HepG2 (cell line): Measurements from ENCODE around the gene RARA. TPM values are rescaled to one million over a fixed set of nuclear protein-coding genes. Genes with fewer than 3 reads are reported as not detected.

Experiments used
- CBX5 ChIP-seq: sonication (generic); formaldehyde crosslinking; IDR thresholded peaks from 2 replicates; pipeline ENCODE4 v1.4.0; 2020; ENCODE audit warnings: missing genetic modification reagents, borderline replicate concordance
- EED ChIP-seq: sonication (generic); formaldehyde crosslinking; IDR thresholded peaks from 2 replicates; pipeline ENCODE4 v1.5.0; 2020; ENCODE audit warnings: mild to moderate bottlenecking, missing genetic modification reagents
- IRX3 ChIP-seq: sonication (generic); formaldehyde crosslinking; IDR thresholded peaks from 2 replicates; pipeline ENCODE4 v1.8.1; 2023; ENCODE audit warnings: mild to moderate bottlenecking, low read depth, missing genetic modification reagents, borderline replicate concordance
- JUND ChIP-seq: sonication (generic); formaldehyde crosslinking; IDR thresholded peaks from 2 replicates; pipeline ENCODE4 v1.8.0; 2022; ENCODE audit warnings: mild to moderate bottlenecking, missing genetic modification reagents
- KDM5A ChIP-seq: fragments of 200-600 bp; sonication (generic); IDR thresholded peaks from 2 replicates; pipeline ENCODE4 v1.7.0; 2018; ENCODE audit warnings: antibody characterized with exemption, mild to moderate bottlenecking, low read length, borderline replicate concordance
- MAFK ChIP-seq, 2 experiments: IDR thresholded peaks in 1 of 2; conservative IDR thresholded peaks in 1 of 2; 2 replicates each; pipeline ENCODE4 v1.6.1; 2011; ENCODE audit warnings: improper control_type of control experiment in 2 of 2, low read length in 2 of 2
- MTF1 ChIP-seq: sonication (generic); formaldehyde crosslinking; IDR thresholded peaks from 2 replicates; pipeline ENCODE4 v1.5.0; 2020; ENCODE audit warnings: missing genetic modification reagents
- NPAS2 ChIP-seq: sonication (generic); formaldehyde crosslinking; IDR thresholded peaks from 2 replicates; pipeline ENCODE4 v1.8.0; 2022; ENCODE audit warnings: mild to moderate bottlenecking, missing genetic modification reagents, borderline replicate concordance
- NR2C2 ChIP-seq: sonication (generic); formaldehyde crosslinking; IDR thresholded peaks from 2 replicates; pipeline ENCODE4 v1.4.0; 2020; ENCODE audit warnings: missing genetic modification reagents, mild to moderate bottlenecking, moderate library complexity, borderline replicate concordance
- STAT5B ChIP-seq: sonication (generic); formaldehyde crosslinking; IDR thresholded peaks from 2 replicates; pipeline ENCODE4 v1.4.0; 2020; ENCODE audit warnings: missing genetic modification reagents
- ZBTB20 ChIP-seq: sonication (generic); formaldehyde crosslinking; IDR thresholded peaks from 2 replicates; pipeline ENCODE4 v1.8.1; 2023; ENCODE audit warnings: missing genetic modification reagents, low read depth, mild to moderate bottlenecking, borderline replicate concordance
- ZBTB7A ChIP-seq: sonication (generic); formaldehyde crosslinking; IDR thresholded peaks from 2 replicates; pipeline ENCODE4 v1.8.0; 2022; ENCODE audit warnings: mild to moderate bottlenecking, missing genetic modification reagents
- ZFP36L1 ChIP-seq: sonication (generic); formaldehyde crosslinking; IDR thresholded peaks from 2 replicates; pipeline ENCODE4 v1.8.0; 2022; ENCODE audit warnings: mild to moderate bottlenecking, missing genetic modification reagents, moderate library complexity
- ZFP82 ChIP-seq: sonication (generic); formaldehyde crosslinking; IDR thresholded peaks from 2 replicates; pipeline ENCODE4 v1.5.1; 2020; ENCODE audit warnings: mild to moderate bottlenecking, missing genetic modification reagents, borderline replicate concordance
- ZNF121 ChIP-seq: sonication (generic); formaldehyde crosslinking; IDR thresholded peaks from 2 replicates; pipeline ENCODE4 v1.5.0; 2020; ENCODE audit warnings: mild to moderate bottlenecking, missing genetic modification reagents
- ZNF207 ChIP-seq: fragments of 450-650 bp; IDR thresholded peaks from 2 replicates; pipeline ENCODE4 v1.6.1; 2016; ENCODE audit warnings: antibody characterized with exemption, borderline replicate concordance
- ZNF282 ChIP-seq: fragments of 450-650 bp; IDR thresholded peaks from 2 replicates; pipeline ENCODE4 v1.6.1; 2018; ENCODE audit not compliant: partially characterized antibody
- ZNF335 ChIP-seq: sonication (generic); formaldehyde crosslinking; IDR thresholded peaks from 2 replicates; pipeline ENCODE4 v1.4.0; 2020; ENCODE audit warnings: missing genetic modification reagents
- ZNF414 ChIP-seq: sonication (generic); formaldehyde crosslinking; IDR thresholded peaks from 2 replicates; pipeline ENCODE4 v1.5.0; 2020; ENCODE audit warnings: missing genetic modification reagents
- ZNF44 ChIP-seq: sonication (generic); formaldehyde crosslinking; IDR thresholded peaks from 2 replicates; pipeline ENCODE4 v1.5.1; 2020; ENCODE audit warnings: mild to moderate bottlenecking, missing genetic modification reagents
- ZNF644 ChIP-seq: IDR thresholded peaks from 2 replicates; pipeline ENCODE4 v1.6.1; 2016; ENCODE audit warnings: low read depth
- ZNF782 ChIP-seq: sonication (generic); formaldehyde crosslinking; IDR thresholded peaks from 2 replicates; pipeline ENCODE4 v1.4.0; 2020; ENCODE audit warnings: missing genetic modification reagents, mild to moderate bottlenecking, borderline replicate concordance
- ZNF790 ChIP-seq: sonication (generic); formaldehyde crosslinking; IDR thresholded peaks from 2 replicates; pipeline ENCODE4 v1.8.0; 2022; ENCODE audit warnings: missing genetic modification reagents, mild to moderate bottlenecking, borderline replicate concordance
- polyA plus RNA-seq, 8 experiments: library from polyadenylated mRNA; depleted of rRNA in 3 of 8; stranded (reverse) in 7 of 8; unstranded in 1 of 8; fragments of >200 nt; fragmentation: Illumina TruSeq in 4 of 8; extraction: Trizol in 4 of 8; gene quantifications; 2 replicates each; pipeline versions ENCODE4 v1.2.1 to v1.2.3, GENCODE V29; 2011 to 2016; ENCODE audit warnings: low read depth in 4 of 8, missing spikeins in 1 of 8, mixed read lengths in 1 of 8; ENCODE audit not compliant: insufficient read depth in 1 of 8
- total RNA-seq, 5 experiments: library from RNA; depleted of rRNA; stranded (reverse); fragments of >200 nt; fragmentation: Illumina TruSeq; extraction: Trizol; gene quantifications; 2 replicates each; pipeline ENCODE4 v1.2.3, GENCODE V29; 2016; ENCODE audit warnings: low read depth in 1 of 5
- TF ChIP-seq, protein P1 (sequence below): sonication (generic); formaldehyde crosslinking; IDR thresholded peaks from 2 replicates; pipeline ENCODE4 v1.8.0; 2022; ENCODE audit warnings: mild to moderate bottlenecking, missing genetic modification reagents, moderate library complexity
- TF ChIP-seq, protein P2 (sequence below): sonication (generic); formaldehyde crosslinking; IDR thresholded peaks from 2 replicates; pipeline ENCODE4 v1.8.1; 2023; ENCODE audit warnings: missing genetic modification reagents, mild to moderate bottlenecking, borderline replicate concordance

The RARA gene
- total and polyA plus RNA-seq, 2 of the 13 experiments (the other 11 are each of a cell fraction or from before 2014, with no cell fraction given), result 6.4 to 8.6 TPM

- TF ChIP-seq, protein P1, sequence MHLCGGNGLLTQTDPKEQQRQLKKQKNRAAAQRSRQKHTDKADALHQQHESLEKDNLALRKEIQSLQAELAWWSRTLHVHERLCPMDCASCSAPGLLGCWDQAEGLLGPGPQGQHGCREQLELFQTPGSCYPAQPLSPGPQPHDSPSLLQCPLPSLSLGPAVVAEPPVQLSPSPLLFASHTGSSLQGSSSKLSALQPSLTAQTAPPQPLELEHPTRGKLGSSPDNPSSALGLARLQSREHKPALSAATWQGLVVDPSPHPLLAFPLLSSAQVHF, result no peak
- peak; percentile 25; the same call in 1 of the 2 replicates for TF ChIP-seq ZBTB20
- no peak for TF ChIP-seq JUND (CRISPR knock-in tag)
- TF ChIP-seq ZNF782 (CRISPR knock-in tag), result peak; percentile 89; the same call in 1 of the 2 replicates
- TF ChIP-seq, protein P2, sequence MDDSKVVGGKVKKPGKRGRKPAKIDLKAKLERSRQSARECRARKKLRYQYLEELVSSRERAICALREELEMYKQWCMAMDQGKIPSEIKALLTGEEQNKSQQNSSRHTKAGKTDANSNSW (CRISPR knock-in tag), result no peak
- no peak for TF ChIP-seq NPAS2
- no peak for TF ChIP-seq ZNF207
- 0 out of 2 replicates have a peak, but pooled peaks have one; percentile 34 for TF ChIP-seq ZNF335 (CRISPR knock-in tag)
- peak; percentile 81; the same call in 1 of the 2 replicates for TF ChIP-seq ZNF44 (CRISPR knock-in tag)
- TF ChIP-seq MAFK (conservative IDR thresholded peaks at IDR 0.05 in 1 of 2, IDR thresholded peaks at IDR 0.05 in 1 of 2; ENCODE audit: low read length in 2 of 2), result no peak
- TF ChIP-seq ZNF790 (CRISPR knock-in tag), result no peak; the same call in 1 of the 2 replicates
- TF ChIP-seq KDM5A, result peak; percentile 69
- TF ChIP-seq ZBTB7A, result no peak; the same call in 1 of the 2 replicates
- 0 out of 2 replicates have a peak, but pooled peaks have one; percentile 18 for TF ChIP-seq STAT5B (CRISPR knock-in tag)
- peak; percentile 44; the same call in 1 of the 2 replicates for TF ChIP-seq ZNF414 (CRISPR knock-in tag)
- no peak for TF ChIP-seq ZNF121 (CRISPR knock-in tag)
- TF ChIP-seq ZFP82, result peak; percentile 76
- TF ChIP-seq ZFP36L1 (CRISPR knock-in tag), result no peak; the same call in 1 of the 2 replicates
- TF ChIP-seq NR2C2 (CRISPR knock-in tag), result peak; percentile 57; the same call in 1 of the 2 replicates
- no peak for TF ChIP-seq EED (CRISPR knock-in tag)
- TF ChIP-seq IRX3 (CRISPR knock-in tag), result no peak
- no peak for TF ChIP-seq ZNF282
- TF ChIP-seq MTF1 (CRISPR knock-in tag), result no peak
- TF ChIP-seq ZNF644 (CRISPR knock-in tag), result no peak
- TF ChIP-seq CBX5 (CRISPR knock-in tag), result no peak; the same call in 1 of the 2 replicates
Observed at GRCh38 chr17:40317880-40318829, 9.2 kb downstream of the RARA start (continued).
